ENCODE results near the gene SFXN1.

DNA sequence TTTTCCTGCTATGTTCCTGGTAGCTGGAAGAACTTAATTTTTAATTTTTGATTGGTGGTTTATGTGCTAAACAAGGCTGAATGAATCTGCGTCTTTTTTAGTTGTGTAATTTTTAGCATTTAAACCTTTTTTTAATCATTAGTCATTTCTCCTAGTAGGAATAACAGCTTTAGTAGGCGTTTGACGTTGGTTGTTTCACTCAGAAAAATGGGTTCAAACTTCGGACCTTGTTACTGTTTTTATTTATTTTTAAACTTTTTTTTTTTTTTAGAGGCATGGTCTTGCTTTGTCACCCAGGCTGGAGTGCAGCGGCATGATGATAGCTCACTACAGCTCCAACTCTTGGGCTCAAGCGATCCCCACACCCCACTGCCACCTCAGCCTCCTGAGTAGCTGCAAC is 12.9 kb downstream of the SFXN1 start:
- TF ChIP-seq, protein P1, sequence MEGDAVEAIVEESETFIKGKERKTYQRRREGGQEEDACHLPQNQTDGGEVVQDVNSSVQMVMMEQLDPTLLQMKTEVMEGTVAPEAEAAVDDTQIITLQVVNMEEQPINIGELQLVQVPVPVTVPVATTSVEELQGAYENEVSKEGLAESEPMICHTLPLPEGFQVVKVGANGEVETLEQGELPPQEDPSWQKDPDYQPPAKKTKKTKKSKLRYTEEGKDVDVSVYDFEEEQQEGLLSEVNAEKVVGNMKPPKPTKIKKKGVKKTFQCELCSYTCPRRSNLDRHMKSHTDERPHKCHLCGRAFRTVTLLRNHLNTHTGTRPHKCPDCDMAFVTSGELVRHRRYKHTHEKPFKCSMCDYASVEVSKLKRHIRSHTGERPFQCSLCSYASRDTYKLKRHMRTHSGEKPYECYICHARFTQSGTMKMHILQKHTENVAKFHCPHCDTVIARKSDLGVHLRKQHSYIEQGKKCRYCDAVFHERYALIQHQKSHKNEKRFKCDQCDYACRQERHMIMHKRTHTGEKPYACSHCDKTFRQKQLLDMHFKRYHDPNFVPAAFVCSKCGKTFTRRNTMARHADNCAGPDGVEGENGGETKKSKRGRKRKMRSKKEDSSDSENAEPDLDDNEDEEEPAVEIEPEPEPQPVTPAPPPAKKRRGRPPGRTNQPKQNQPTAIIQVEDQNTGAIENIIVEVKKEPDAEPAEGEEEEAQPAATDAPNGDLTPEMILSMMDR (IDR thresholded peaks at IDR 0.05; ENCODE audit: insufficient read depth, low read depth, low read length), result no peak
- no peak for TF ChIP-seq EZH2 (IDR thresholded peaks at IDR 0.05; ENCODE audit: insufficient read depth, low read length)
